ENCODE results near the gene S1PR1.

GRCh38 chr1:101203820-101204540, 32.8 kb upstream of the S1PR1 start:
- TF ChIP-seq CTCF (conservative IDR thresholded peaks at IDR 0.05; ENCODE audit: low read depth, low read length), result no peak
- TF ChIP-seq EZH2 (IDR thresholded peaks at IDR 0.05; ENCODE audit: borderline replicate concordance, low read depth, low read length, poor library complexity, severe bottlenecking), result no peak

All from A673 (cell line).